HTERT RPE-1 (cell line): ENCODE results near the gene ECM2.

ENCODE experiments used
- in situ Hi-C: fragments of 300-500 bp; cut with MboI; formaldehyde crosslinking; loops from 4 replicates; pipeline ENCODE4 v1.14.3; 2020; ENCODE audit warnings: low sequenced_read_pairs

The ECM2 gene

GRCh38 chr9:92468206-92468605 is 67.6 kb downstream of the ECM2 start:
- in situ Hi-C loops, result no loop called here

GRCh38 chr9:92467511-92467910 is 68.3 kb downstream of the ECM2 start:
- in situ Hi-C loops, result no loop called here

- in situ Hi-C loops, result no loop called here
These were observed 68.7 kb downstream of the ECM2 start for GRCh38 chr9:92467041-92467440.

GRCh38 chr9:92463984-92464383 is 71.8 kb downstream of the ECM2 start:
- in situ Hi-C loops, result no loop called here

- in situ Hi-C loops, result no loop called here
These were observed 72.4 kb downstream of the ECM2 start for GRCh38 chr9:92463387-92463786.

GRCh38 chr9:92457576-92457975 is 78.2 kb downstream of the ECM2 start:
- in situ Hi-C loops, result no loop called here

- in situ Hi-C loops, result no loop called here
These were observed 80.6 kb downstream of the ECM2 start for GRCh38 chr9:92455217-92455616.

GRCh38 chr9:92446536-92446935 is 89.3 kb downstream of the ECM2 start:
- in situ Hi-C loops, result no loop called here
